Measurements from ENCODE around the gene SMTNL1. TPM values are rescaled to one million over a fixed set of nuclear protein-coding genes. Genes with fewer than 3 reads are reported as not detected.
A peak's percentile ranks its signal among the peaks of the same experiment; 100 is the strongest.

SMTNL1 gene
- total RNA-seq, 1 experiment from 2014 or later = not detected

DNA sequence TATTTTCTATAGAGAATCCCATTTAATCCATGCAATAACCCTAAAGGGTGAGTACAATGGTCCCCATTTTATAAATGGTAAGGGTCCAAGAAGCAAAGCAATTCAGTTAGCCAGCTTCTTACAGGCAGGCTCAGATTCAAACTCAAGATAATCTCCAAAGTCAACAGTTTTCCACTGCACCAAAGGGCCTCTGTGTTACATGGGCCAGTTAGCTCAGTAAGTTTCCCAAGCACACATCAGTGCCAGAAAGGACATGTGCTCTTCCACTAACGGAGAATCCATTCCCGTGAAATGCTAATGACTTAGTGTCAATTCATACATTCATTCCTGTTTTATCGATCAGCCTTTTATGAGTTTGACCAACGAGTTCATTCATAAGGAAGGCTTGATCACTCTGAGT lies 32.9 kb upstream of the SMTNL1 start:
- no peak for DNase-seq (ENCODE audit: low read depth)
- in situ Hi-C loops (cut with HindIII; ENCODE audit: low pct_unique_long_range_greater_than_20kb, low sequenced_read_pairs) = no loop called here

DNA sequence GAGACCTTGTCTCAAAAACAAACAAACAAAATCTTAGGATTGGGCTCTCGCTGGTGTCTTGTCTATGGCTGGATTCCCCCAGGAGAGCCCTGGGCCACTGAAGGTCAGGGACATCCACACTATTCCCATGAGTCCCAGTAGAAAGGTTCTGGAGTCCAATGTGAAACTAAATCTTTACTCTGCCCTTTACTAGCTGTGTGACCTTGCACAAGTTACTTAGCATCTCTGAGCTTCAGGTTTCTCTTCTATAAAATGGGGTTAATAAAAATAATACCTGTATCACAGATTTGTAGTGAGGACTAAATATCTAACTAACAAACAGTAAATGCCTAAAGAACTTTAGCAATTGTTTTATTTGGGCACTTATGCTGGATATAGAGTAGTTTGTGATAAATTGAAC lies 30.9 kb upstream of the SMTNL1 start:
- in situ Hi-C loops (cut with HindIII; ENCODE audit: low pct_unique_long_range_greater_than_20kb, low sequenced_read_pairs) = no loop called here
- no peak for DNase-seq (ENCODE audit: low read depth)

DNA sequence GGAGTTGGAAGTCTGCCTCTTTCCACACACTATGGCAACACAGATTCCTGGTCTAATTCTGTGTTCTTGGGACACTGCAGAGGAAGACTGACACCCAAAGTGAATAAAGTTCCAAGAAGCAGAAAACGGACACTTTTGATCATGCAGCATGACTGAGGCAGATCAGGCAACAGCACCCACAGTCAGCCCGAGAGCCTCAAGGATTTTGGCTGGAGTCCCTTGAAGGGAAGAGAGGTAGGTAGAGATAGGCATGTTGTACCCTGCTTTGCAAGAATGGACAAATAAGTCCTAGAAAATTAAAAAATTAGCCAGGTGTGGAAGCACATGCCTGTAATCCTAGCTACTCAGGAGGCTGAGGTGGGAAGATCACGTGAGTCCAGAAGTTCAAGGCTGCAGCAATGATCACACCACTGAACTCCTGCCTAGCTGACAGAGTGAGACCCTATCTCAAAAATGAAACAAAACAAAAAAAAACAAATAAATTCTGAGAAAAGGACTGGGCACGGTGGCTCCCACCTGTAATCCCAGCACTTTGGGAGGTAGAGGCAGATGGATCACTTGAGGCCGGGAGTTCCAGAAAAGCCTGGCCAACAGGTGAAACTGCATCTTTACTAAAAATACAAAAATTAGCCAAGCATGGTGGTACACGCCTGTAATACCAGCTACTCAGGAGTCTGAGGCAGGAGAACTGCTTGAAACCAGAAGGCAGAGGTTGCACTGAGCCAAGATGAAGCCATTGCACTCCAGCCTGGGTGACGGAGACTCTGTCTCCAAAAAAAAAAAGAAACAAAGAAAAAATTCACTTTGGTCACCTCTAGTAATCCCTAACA lies 28.8 kb upstream of the SMTNL1 start:
- in situ Hi-C loops (cut with HindIII; ENCODE audit: low pct_unique_long_range_greater_than_20kb, low sequenced_read_pairs) = no loop called here
- DNase-seq (ENCODE audit: low read depth) = no peak

DNA sequence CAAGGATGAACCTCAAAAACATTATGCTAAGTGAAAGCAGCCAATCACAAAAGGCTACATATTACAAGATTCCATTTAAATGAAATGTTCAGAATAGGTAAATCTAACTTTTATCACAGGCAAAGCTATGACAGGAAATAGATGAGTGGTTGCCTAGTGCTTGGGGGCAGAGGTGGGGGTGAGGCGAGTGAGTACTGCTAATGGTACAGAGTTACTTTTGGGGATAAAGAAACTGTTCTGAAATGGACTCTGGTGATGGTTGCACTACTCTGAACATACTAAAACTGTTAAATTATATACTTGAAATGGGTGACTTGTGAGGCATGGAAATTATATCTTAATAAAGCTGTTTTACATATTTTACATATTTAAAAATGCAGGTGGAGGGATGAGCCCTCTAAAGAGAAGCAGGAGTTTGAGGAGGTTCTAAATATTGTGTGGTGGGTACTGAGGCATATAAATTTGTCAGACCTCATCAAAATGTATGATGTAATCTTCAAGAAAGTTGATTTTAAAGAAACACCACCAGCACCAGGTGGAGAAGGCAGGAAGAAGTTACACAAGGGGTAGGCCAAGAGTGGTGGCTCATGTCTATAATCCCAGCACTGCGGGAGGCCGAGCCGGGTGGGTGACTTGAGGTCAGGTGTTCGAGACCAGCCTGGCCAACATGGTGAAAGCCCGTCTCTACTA lies 25.5 kb upstream of the SMTNL1 start:
- in situ Hi-C loops (cut with HindIII; ENCODE audit: low pct_unique_long_range_greater_than_20kb, low sequenced_read_pairs) = no loop called here
- no peak for DNase-seq (ENCODE audit: low read depth)

DNA sequence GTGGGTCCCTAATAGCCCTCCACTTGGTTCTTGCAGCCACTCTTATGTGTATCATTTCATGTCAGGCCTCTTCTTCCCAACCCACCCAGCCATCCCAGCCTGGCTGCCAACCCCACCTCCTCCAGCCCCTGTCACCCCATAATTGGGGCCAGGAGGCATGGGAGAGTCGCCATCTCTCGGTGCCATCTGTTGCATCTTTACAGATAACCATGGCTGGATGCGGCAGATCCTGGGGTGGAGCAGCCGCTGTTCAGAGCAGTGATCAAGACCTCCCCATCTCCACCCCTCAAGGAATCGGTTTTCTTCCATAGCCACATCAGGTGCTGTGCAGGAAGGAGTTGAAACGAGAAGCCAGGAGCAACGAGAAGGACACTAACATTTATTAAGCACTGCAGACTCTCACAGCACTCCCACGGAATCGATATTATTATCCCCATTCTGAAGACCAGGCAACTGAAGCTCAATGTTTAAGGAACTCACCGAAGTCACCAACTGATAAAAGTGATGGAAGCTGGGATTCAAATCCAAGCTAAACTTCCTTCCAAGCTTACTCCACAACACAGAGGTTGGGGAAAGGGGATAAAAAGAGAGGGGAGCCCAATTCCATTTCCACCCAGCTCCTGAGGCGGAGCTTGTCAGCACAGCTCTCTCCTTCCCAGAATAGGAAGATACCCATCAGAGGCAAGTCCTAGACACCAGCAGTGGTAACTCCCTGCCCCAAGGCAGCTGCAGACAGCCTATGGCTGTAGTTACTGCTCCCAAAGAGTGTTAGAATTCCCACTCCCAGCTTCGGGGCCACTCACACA lies 24.5 kb upstream of the SMTNL1 start:
- in situ Hi-C loops (cut with HindIII; ENCODE audit: low pct_unique_long_range_greater_than_20kb, low sequenced_read_pairs) = no loop called here
- DNase-seq (ENCODE audit: low read depth) = no peak

DNA sequence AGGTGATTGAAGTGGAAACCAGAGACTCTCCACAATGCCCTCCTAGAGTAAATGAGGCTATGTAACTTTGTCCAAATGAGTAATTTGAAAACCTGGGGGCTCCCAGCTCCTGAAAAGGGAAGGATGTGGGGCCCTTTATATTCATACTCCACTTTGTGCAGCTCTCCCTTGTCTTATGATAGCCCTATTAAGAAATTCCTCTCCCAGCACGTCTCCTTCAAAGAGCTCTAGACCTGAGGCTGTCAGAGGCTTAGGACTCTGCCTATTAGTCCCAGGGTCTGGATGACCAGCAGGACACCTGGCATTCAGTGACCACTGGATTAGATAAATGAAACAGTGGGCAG lies 24.0 kb upstream of the SMTNL1 start:
- in situ Hi-C loops (cut with HindIII; ENCODE audit: low pct_unique_long_range_greater_than_20kb, low sequenced_read_pairs) = no loop called here
- no peak for DNase-seq (ENCODE audit: low read depth)

DNA sequence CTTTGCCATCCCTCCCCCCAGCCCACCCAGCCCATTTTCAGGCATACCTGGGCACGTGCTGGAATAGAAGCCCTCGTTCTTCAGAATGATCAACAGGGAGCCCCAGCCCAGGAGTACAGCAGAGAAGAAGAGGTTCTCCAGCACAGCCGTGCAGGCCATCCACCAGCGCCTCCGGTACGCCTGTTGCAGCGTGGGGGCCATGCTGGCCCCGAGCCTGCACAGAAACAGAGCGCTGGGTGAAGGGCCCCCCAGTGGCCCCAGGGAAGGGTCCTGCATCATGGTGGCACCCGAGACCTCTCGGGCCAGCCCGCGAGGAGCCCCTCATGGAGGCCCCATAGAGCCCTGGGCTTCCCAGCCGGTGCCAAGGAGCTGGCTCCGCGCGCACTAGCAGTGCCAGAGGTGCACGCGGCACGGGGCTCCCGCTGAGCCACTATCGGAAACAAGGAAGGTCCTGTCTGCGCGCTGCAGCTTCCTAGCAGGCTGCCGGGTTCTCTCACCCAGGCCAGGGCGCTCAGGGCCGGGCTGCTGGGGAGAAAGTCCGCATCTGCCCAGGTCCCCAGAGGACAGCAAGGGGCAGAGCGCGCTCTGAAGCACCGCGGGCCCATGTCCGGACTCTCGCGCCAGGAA lies 23.4 kb upstream of the SMTNL1 start:
- DNase-seq (ENCODE audit: low read depth) = no peak
- in situ Hi-C loops (cut with HindIII; ENCODE audit: low pct_unique_long_range_greater_than_20kb, low sequenced_read_pairs) = no loop called here

DNA sequence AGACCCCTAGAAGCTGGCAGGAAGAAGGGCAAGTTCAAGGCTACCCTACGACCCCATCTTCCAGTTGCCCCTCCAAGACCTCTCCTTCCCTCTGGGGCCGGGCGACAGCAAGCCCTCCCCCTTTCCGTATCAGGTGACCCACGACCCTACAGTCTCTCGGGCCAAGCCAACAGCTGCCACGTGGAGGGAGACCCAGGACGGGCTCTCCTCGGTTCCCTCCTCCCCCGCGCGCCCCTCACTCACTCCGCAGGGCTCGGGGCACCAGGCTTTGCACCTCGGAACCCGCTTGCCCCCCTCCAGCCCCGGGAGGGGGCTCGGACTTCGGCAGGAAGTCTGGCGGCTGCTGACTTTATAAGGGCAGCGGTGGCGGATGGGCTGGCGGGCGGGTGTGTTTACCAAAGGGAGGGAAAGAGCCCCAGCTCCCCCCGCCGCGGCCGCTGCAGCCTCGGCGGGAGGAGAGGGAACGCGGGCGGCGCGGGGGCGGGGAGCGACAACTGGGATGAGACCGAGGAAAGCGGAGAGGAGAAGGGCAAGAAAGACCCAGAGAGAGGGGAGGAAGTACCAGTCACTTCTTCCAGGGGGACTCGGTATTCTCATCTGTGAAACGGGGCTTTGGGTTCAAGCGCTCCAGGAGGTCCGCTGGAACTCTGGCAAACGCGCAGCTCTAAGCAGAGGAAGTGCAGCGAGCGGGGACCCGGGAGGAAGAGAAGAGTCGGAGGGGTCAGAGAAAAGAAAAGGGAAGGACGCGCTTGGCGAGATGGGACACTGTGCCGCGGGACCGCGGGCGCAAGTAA lies 22.7 kb upstream of the SMTNL1 start:
- DNase-seq (ENCODE audit: low read depth) = no peak
- in situ Hi-C loops (cut with HindIII; ENCODE audit: low pct_unique_long_range_greater_than_20kb, low sequenced_read_pairs) = no loop called here

DNA sequence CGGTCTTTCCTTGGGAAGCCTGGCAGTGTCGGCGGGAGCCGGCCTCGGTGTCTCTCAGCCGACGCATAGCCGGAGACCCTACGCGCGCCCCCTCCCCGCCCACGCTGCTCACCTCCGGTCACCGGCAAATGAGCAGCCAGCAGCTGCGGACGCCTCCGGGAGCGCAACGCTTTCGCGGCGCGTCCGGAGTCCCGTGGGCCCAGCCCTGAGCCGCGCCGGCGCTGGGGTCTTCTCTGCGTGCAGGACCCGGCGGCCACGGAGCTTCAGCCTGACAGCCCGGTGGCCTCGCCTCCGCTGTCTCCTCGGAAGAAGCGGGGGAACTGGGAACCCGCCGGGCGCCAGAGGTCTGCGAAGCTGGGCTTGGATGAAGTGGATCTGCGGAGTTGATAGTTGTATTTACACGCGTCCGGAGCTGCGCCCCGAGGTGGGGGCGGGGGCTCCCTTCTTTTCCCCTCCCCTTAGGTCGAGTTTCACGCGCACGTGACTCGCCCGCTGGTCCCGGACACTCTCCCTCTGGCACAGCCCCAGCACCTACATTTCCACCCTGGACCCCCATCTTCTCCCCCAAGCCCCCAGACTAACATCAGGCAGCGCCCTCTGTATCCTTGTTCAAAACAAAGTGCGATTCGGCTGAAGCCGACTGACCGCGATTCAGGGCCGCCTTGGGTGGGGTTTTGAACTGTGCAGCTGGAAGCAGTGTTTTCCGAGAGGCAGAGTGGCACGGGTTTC lies 21.9 kb upstream of the SMTNL1 start, which contains the start of gene SLC43A1:
Gene SLC43A1 (minus strand): TSS at position 371 of the 729 bp plus-strand sequence. CDS start 1,591 bp downstream, outside the sequence.
- DNase-seq (ENCODE audit: low read depth) = peak; percentile 9
- in situ Hi-C loops (cut with HindIII; ENCODE audit: low pct_unique_long_range_greater_than_20kb, low sequenced_read_pairs) = no loop called here

DNA sequence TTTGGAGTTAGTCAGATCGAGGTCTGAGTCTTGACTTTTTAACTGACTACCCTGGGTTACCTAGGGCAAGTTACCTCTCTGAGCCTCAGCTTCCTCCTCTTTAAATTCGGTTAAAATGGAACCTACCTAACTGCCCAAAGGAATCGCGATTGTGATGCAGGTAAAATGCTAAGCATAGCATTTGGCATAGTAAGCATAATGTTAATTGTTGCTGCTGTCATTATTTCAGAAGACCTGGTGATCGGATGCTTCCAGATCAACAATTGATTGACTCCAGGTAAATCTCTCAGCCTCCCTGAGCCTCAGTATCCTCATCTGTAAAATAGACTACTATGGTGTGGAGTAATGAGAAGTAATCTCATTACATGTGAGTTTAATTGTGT lies 21.3 kb upstream of the SMTNL1 start:
- DNase-seq (ENCODE audit: low read depth) = no peak
- in situ Hi-C loops (cut with HindIII; ENCODE audit: low pct_unique_long_range_greater_than_20kb, low sequenced_read_pairs) = no loop called here

DNA sequence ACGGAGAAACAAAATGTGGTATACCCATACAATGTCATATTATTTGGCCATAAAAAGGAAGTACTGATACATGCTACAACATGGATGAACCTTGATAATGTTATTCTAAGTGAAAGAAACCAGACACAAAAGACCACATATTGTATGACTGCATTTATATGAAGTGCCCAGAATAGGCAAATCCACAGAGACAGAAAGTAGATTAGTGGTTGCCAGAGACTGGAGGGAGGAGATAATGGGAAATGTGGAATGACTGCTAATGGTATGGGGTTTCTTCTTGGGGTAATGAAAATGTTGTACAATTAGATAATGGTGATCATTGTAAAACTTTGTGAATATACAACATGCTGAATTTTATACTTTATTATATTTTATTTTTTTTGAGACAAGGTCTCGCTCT lies 16.3 kb upstream of the SMTNL1 start:
- in situ Hi-C loops (cut with HindIII; ENCODE audit: low pct_unique_long_range_greater_than_20kb, low sequenced_read_pairs) = no loop called here
- no peak for DNase-seq (ENCODE audit: low read depth)

DNA sequence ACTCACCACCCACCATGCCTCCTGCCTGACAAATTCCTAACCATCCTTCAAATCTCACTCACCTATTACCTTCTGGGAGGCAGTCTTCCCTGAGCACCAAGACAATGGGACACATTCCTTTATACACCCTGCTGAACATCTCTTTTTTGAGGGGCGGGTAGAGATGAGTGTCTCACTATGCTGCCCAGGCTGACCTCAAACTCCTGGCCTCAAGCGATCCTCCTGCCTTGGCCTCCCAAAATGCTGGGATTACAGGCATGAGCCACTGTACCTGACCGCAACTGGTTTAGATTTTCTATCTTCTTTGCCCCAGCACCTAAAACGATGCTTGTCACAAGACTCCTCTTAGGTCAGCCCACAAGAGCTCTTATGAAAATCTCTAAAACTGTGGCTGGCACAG lies 14.0 kb upstream of the SMTNL1 start:
- in situ Hi-C loops (cut with HindIII; ENCODE audit: low pct_unique_long_range_greater_than_20kb, low sequenced_read_pairs) = no loop called here
- DNase-seq (ENCODE audit: low read depth) = no peak

DNA sequence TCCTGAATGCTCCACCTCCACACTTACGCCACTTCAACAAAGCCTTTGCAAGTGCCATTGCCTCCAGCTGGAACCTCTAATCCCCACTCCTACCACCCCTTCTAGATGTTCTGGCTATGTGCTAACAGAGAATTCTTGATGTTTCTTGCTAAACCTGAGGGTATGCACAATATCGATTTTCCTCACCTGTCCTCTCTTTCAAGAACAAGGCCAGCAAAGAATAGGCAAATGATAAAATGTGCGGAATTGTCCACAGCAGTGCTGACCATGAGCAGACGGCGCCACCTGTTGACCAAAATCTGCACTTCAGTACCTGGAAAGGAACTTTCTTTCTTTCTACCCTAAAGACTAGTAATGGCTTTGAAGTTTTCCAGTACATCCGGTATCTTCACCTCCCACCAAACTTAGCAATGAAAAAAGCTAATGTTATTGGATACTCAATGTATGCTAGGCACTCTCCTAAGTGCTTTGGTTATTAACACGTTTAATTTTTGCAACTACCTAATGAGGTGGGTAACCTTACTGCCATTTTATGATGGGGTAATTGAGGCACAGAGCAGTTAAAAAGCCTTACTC lies 10.3 kb upstream of the SMTNL1 start:
- DNase-seq (ENCODE audit: low read depth) = peak; percentile 33

DNA sequence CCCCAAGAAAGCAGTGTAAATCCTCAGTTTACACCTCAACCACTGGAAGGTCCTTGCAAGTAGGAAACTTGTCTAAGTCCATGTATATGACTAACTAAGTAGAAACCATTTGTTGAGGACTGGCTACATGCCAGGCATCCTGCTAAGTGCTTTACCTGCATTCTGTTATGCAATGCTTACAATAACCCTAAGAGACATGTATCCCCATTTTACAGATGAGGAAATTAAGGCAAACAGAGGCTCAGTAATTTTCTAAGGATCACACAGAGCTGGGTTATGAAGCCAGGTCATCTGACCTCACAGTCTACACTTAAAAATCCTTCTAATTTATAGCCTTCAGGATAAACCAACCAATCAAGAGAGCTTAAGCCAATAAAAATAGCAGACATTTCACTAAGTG lies 8.4 kb upstream of the SMTNL1 start:
- in situ Hi-C loops (cut with HindIII; ENCODE audit: low pct_unique_long_range_greater_than_20kb, low sequenced_read_pairs) = no loop called here

More for the DNA sequence above, 10.3 kb upstream of the SMTNL1 start:
- in situ Hi-C loops (cut with HindIII; ENCODE audit: low pct_unique_long_range_greater_than_20kb, low sequenced_read_pairs) = no loop called here

DNA sequence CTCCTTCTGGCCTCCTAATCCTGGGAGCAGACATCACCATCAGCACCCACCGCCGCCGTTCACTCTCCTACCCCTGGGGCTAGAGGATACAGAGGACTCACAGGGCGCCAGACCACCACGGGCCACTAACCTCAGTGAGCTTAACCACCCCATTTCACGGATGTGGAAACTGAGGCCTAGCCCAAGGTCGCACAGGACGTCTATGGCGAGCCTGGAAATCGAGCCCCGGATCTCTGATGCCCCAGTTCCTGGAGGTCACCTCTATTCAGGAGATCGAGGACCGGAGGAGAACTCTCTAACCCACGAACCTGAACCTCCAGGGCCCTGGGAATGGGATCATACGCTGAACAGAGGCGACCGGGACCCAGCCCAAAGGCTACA lies 7.2 kb upstream of the SMTNL1 start:
- in situ Hi-C loops (cut with HindIII; ENCODE audit: low pct_unique_long_range_greater_than_20kb, low sequenced_read_pairs) = no loop called here
- peak; percentile 4 for DNase-seq (ENCODE audit: low read depth)

More for the DNA sequence above, 8.4 kb upstream of the SMTNL1 start:
- no peak for DNase-seq (ENCODE audit: low read depth)

DNA sequence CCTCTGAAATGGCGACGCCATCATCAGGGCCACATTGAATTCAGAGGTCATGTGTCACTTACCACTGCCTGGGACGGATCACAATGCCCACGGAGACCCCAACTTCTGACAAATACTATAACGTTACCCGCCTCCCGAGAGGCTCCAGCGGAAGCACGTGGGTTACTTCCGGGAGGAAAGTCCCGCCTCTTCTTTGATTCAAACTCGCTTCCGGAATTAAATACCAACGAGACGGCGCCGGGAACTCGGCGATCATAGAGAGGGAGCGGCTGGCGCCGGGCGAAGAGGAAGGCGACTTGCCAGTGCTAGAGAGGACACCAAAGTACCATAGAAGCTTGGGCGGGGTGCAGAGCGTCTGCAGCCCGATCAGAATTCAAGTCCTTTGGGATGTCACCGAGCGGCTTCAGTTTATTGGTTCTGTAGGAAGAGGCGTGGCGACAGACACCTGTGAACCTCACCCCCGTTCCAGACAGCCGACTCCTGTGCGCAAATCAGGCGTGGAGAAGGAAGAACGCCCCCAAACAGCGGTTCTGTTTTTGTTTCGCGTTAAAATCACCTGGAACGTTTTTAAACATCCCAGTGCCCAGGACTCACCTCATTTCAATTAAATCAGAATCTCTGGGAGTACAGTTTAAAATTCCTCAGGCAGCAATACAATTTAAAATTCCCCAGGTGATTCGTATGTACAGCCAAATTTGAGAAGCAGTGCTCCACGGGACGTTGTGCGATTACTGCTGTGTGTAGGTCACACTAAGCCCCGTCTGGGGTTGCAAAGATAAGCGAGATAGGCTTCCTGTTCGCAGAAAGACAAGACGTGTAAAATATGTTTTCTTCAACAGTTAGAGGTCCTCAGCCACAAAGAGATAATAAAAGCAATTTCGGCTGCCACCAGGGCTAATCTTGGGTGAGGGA lies 6.5 kb upstream of the SMTNL1 start, which contains the start of gene TIMM10:
Gene TIMM10 (minus strand): TSS at position 159 of the 912 bp plus-strand sequence. CDS start 565 bp downstream, outside the sequence.
- DNase-seq (ENCODE audit: low read depth) = peak; percentile 98
- in situ Hi-C loops (cut with HindIII; ENCODE audit: low pct_unique_long_range_greater_than_20kb, low sequenced_read_pairs) = no loop called here
